Fibroblast of skin of right biceps (primary cell): ENCODE results near the gene CALCB.

ENCODE experiments used
- DNase-seq: peaks from one replicate; pipeline ENCODE4 v3.0.0-alpha.2; 2013

The CALCB gene

DNA sequence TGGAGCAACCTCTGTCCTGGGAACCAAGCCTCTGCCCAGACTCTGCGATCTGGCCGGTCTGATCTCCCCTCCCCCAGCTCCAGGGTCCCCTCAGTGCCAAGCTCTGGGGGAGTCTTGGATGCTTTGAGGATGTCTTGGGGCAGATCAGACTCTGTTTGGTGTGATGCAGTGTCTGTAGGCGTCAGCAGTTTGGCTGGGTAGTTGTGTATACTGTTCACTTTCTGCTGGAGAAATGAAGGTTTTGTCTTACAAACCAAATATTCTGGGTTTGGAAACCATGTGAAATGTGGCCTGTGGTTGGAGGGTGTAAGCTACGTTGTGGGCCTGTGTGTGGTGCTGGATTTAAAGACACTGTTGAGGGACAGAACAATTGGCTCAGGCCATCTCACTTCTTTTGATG is 46.0 kb downstream of the CALCB start:
- no peak for DNase-seq

DNA sequence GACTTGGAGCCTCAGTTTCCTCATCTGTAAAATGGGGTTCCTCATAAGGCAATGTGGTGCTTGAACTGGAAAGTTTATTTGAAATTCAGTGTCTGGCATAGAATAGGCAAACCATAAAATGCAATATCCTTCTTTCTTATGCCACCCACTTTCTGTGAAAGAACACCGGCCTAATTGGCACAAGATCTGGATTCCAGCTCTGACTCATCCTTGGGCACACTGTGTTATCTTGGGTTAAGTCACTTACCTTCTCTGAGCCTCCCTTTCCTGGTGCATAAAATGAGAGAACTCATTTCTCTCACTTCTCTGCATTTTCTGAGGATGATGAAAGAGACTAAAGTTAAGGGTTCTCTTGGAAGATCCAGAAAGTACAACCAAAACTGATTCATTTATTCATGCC is 46.4 kb downstream of the CALCB start:
- DNase-seq = no peak

DNA sequence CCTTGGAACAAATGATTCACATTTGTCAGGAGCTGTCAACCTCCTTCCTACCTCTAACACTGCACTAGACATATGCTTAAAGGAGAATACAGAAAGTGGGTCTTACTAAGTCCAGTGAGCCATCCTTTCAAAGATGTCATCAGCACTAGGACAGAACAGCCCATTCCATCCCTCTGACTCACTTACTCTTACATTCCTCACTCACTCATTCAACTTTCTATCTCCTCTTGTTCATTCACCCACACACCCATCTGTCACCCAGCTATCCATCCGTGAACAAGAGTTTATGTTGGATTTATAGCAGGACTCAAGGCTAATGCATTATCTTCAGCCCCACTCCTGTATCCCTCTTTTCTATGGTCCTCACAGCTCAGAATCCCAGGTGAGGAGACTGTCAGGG is 50.5 kb downstream of the CALCB start:
- DNase-seq = peak; percentile 88

DNA sequence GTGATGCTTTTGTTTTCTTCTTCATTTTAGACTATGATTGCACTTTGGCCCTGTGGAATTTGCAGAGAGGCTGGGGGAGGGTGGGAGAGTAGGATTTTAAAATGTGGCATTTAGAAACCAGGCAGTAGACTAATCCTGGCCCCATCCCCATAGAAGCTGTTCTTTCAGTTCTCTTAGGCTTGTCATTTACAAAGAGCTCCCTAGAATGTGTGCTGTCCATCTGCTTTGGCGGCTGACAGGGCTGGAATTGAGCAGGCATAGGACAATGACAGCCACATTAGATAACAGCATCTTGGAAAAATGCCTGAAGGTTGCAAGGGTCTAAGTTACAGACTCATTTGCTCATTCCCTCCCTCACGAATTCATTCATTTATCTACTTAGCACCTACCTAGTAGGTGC is 51.1 kb downstream of the CALCB start:
- no peak for DNase-seq

DNA sequence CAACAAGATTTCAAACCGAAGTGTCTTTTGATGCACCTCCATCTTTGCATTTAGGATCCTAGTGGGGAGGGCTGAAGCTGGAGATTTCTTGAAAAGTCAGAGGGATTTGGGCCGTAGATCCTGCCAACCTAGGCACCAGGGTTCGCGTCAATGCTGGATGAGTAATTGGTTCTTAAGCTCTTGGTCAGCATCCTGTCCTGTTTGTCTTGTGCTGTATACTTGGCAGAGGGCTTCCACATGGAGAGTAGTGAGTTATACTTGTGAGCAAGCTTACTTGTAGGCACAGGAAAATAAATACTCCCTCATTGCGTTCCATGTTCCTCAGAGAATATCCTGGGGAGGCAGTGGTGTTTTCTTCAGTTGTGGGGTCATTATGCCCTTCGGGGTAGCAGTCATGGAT is 53.9 kb downstream of the CALCB start:
- peak; percentile 46 for DNase-seq
